Testis (tissue), 2 donors: Measurements from ENCODE around the gene ZSCAN10.

ENCODE experiments used
- POLR2A ChIP-seq: fragments of 450-650 bp; IDR thresholded peaks from one replicate; pipeline ENCODE4 v1.6.1; 2017; ENCODE audit warnings: antibody characterized with exemption, mild to moderate bottlenecking, moderate library complexity
- TF ChIP-seq, protein P1 (sequence below), 3 experiments: fragments of 450-650 bp in 2 of 3; fragments of 200-600 bp in 1 of 3; sonication (generic) in 1 of 3; IDR thresholded peaks; one replicate each; pipeline ENCODE4 v1.5.1; 2016 to 2019; ENCODE audit warnings: antibody characterized with exemption in 3 of 3, mild to moderate bottlenecking in 2 of 3, moderate library complexity in 1 of 3

DNA sequence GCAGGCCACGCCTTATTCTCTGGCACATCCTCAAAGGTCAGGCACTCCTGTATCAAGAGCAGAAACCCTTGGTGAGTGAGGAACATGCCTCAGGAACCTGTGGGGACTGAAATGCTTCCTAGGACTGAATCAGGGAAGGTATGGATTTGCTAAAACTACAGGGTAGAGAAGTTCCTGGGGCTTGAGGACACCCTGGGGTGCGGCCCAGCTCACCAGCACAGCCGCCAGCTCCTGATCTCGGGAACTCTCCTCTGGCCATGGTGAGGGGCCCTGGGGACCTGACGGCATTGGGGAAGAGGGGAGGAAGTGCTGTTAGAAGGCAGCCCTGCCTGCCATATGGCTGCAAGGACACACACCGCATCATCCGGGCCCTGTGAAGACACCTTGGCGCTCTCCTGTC is 7.5 kb downstream of the ZSCAN10 start:
- TF ChIP-seq, protein P1, sequence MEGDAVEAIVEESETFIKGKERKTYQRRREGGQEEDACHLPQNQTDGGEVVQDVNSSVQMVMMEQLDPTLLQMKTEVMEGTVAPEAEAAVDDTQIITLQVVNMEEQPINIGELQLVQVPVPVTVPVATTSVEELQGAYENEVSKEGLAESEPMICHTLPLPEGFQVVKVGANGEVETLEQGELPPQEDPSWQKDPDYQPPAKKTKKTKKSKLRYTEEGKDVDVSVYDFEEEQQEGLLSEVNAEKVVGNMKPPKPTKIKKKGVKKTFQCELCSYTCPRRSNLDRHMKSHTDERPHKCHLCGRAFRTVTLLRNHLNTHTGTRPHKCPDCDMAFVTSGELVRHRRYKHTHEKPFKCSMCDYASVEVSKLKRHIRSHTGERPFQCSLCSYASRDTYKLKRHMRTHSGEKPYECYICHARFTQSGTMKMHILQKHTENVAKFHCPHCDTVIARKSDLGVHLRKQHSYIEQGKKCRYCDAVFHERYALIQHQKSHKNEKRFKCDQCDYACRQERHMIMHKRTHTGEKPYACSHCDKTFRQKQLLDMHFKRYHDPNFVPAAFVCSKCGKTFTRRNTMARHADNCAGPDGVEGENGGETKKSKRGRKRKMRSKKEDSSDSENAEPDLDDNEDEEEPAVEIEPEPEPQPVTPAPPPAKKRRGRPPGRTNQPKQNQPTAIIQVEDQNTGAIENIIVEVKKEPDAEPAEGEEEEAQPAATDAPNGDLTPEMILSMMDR (IDR thresholded peaks at IDR 0.05) = no peak
- no peak for TF ChIP-seq POLR2A
